ENCODE results near the gene UCHL1. TPM values are rescaled to one million over a fixed set of nuclear protein-coding genes. Genes with fewer than 3 reads are reported as not detected.
"Not testable (repeated sequence)": the region's sequence is repeated elsewhere in the genome, so short reads cannot be mapped to it uniquely, and the experiment has no call there.

The UCHL1 gene
- polyA plus RNA-seq, 1 experiment = 1,743 TPM

DNA sequence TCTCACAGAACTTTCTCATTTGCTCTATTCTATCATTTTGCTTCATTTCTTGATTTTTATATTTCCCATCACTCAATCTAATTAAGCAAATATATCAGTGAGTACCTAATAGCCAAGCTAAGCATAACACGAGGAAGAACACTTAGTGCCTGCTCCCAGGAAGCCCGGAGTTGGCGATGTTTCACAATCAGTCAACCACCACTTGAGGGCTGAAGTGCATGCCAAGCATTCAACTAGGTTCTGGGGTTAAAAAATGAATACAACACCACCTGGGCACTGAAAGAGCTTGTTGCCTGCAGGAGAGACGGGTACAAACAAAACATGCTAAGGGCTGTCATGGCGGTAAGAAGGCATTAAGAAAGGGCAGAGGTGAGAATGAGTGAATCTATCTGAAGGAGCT, 47.5 kb downstream of the UCHL1 start:
- Histone ChIP-seq H3K27me3 (ENCODE audit: control insufficient read depth, insufficient read depth, low read length) (no peaks in the 10 kb centered on the region; the same call in 1 of the 2 replicates), H3K4me3 (ENCODE audit: low read depth, low read length) (no peak overlapping the region), H3K36me3 (ENCODE audit: control insufficient read depth, insufficient read depth, low read length) (no peaks in the 10 kb centered on the region)
- no peak for DNase-seq (ENCODE audit: low read depth)
- no peak for TF ChIP-seq CTCF (IDR thresholded peaks at IDR 0.05; ENCODE audit: insufficient read depth, low read depth, low read length)
- ChIA-PET CTCF (interaction anchor here (0.6 to 1.5 kb wide), 2 partner anchors 13 to 181 kb away, joined by 3 read pairs; no protein-coding TSS in a partner anchor), POLR2A (no interaction called here)

- CTCF ChIA-PET = interaction anchor here (0.7 to 1.5 kb wide), 3 partner anchors 12 to 583 kb away, joined by 3 to 4 read pairs (median 3); no protein-coding TSS in a partner anchor
Measured at GRCh38 chr4:41305476-41305875, 48.7 kb downstream of the UCHL1 start.

GRCh38 chr4:41307638-41308037, 50.9 kb downstream of the UCHL1 start:
- POLR2A ChIA-PET = no interaction called here
- H3K36me3 ChIP-seq (ENCODE audit: control insufficient read depth, insufficient read depth, low read length) = no peaks in the 10 kb centered on the region
- no peak for DNase-seq (ENCODE audit: low read depth)
- CTCF ChIA-PET = interaction anchor here (0.5 to 1.1 kb wide), 2 partner anchors 10 to 45 kb away, joined by 3 read pairs; no protein-coding TSS in a partner anchor
- no peak for TF ChIP-seq CTCF (IDR thresholded peaks at IDR 0.05; ENCODE audit: insufficient read depth, low read depth, low read length)
- H3K27me3 ChIP-seq (ENCODE audit: control insufficient read depth, insufficient read depth, low read length) = no peaks in the 10 kb centered on the region; the same call in 1 of the 2 replicates
- H3K4me3 ChIP-seq (ENCODE audit: low read depth, low read length) = no peak overlapping the region

More at GRCh38 chr4:41305476-41305875, 48.7 kb downstream of the UCHL1 start:
- Histone ChIP-seq H3K27me3 (ENCODE audit: control insufficient read depth, insufficient read depth, low read length) (no peaks in the 10 kb centered on the region; the same call in 1 of the 2 replicates), H3K4me3 (ENCODE audit: low read depth, low read length) (no peak overlapping the region), H3K36me3 (ENCODE audit: control insufficient read depth, insufficient read depth, low read length) (no peaks in the 10 kb centered on the region)
- no peak for DNase-seq (ENCODE audit: low read depth)
- POLR2A ChIA-PET = no interaction called here
- no peak for TF ChIP-seq CTCF (IDR thresholded peaks at IDR 0.05; ENCODE audit: insufficient read depth, low read depth, low read length)

DNA sequence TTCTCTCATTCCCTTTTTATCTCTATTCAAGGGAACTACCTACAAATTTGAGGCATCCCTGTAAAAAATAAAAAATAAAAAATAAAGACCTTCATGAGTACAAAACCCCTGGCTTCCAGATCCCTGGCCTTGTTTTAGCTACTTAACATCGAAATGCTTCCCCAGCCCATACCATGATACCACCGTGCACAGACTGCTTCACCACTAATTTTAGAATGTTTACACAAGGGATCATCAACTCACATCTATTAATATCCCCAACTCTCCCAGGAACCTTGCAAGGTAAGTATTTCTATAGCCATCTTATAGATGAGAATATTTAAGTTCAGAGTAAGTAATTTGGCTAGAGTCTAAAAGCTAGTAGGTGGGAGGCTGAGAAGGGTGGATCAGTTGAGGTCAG, 51.7 kb downstream of the UCHL1 start:
- Histone ChIP-seq H3K27me3 (ENCODE audit: control insufficient read depth, insufficient read depth, low read length) (no peaks in the 10 kb centered on the region; the same call in 1 of the 2 replicates), H3K4me3 (ENCODE audit: low read depth, low read length) (no peak overlapping the region), H3K36me3 (ENCODE audit: control insufficient read depth, insufficient read depth, low read length) (no peaks in the 10 kb centered on the region)
- TF ChIP-seq CTCF (IDR thresholded peaks at IDR 0.05; ENCODE audit: insufficient read depth, low read depth, low read length) = no peak
- DNase-seq (ENCODE audit: low read depth) = no peak
- ChIA-PET POLR2A (no interaction called here), CTCF (interaction anchor here (1.1 kb wide), 1 partner anchor 9 kb away, joined by 3 read pairs; no protein-coding TSS in a partner anchor)

DNA sequence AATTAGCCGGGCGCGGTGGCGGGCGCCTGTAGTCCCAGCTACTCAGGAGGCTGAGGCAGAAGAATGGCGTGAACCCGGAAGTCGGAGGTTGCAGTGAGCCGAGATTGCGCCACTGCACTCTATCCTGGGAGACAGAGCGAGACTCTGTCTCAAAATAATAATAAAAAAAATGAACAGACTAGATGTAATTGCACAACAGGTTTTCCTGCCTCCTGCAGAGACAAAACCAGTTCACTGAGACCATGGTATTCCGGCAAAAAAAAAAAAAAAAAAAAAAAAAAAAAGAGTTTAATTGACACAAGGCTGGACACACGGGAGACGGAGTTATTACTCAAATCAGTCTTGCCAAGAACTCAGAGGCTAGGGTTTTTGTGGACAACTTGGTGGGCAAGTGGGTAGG, 58.7 kb downstream of the UCHL1 start:
- H3K27me3 ChIP-seq (ENCODE audit: control insufficient read depth, insufficient read depth, low read length); H3K4me3 ChIP-seq (ENCODE audit: low read depth, low read length); DNase-seq (ENCODE audit: low read depth); POLR2A ChIA-PET; H3K36me3 ChIP-seq (ENCODE audit: control insufficient read depth, insufficient read depth, low read length): not testable (repeated sequence)
- CTCF ChIA-PET = interaction anchor here (1.3 kb wide), 1 partner anchor 28 kb away, joined by 4 read pairs; no protein-coding TSS in a partner anchor

DNA sequence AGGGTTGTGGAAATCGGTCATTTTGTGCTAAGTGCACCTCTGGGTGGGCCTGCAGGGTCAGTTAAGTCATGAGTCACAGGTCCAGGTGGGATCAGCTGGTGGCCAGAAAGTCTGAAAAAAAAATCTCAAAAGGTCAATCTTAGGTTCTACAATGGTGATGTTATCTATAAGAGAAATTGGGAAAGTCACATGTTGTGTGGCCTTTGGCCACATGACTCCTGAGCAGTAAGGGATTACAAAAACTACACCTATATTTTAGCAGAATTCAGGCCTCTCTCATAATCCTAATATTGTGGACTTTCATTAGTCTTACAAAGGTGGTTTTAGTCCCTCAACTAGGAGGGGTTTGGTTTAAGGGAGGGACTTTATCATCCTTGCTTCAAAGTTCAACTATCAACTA, 59.1 kb downstream of the UCHL1 start:
- TF ChIP-seq CTCF (IDR thresholded peaks at IDR 0.05; ENCODE audit: insufficient read depth, low read depth, low read length) = no peak
- no peak for DNase-seq (ENCODE audit: low read depth)
- Histone ChIP-seq H3K27me3 (ENCODE audit: control insufficient read depth, insufficient read depth, low read length) (no peaks in the 10 kb centered on the region), H3K36me3 (ENCODE audit: control insufficient read depth, insufficient read depth, low read length) (no peaks in the 10 kb centered on the region), H3K4me3 (ENCODE audit: low read depth, low read length) (no peak overlapping the region)
- POLR2A ChIA-PET = no interaction called here
- CTCF ChIA-PET = interaction anchor here (1.3 kb wide), 1 partner anchor 28 kb away, joined by 4 read pairs; no protein-coding TSS in a partner anchor

Measured in BJ (cell line).